ENCODE results near the gene NLN.

NLN gene

GRCh38 chr5:65809817-65810531 lies 88.0 kb downstream of the NLN start:
- peak; percentile 51 for DNase-seq

- DNase-seq = peak; percentile 43
Observed at GRCh38 chr5:65811004-65811403, 89.0 kb downstream of the NLN start.

- no peak for DNase-seq
Observed at GRCh38 chr5:65811885-65812284, 89.9 kb downstream of the NLN start.

GRCh38 chr5:65812648-65813047 lies 90.6 kb downstream of the NLN start:
- DNase-seq = no peak

GRCh38 chr5:65813174-65813573 lies 91.2 kb downstream of the NLN start:
- DNase-seq = no peak

- no peak for DNase-seq
Observed at GRCh38 chr5:65815161-65815560, 93.2 kb downstream of the NLN start.

- no peak for DNase-seq
Observed at GRCh38 chr5:65816729-65817128, 94.7 kb downstream of the NLN start.

GRCh38 chr5:65817931-65818330 lies 95.9 kb downstream of the NLN start:
- no peak for DNase-seq

GRCh38 chr5:65818592-65818991 lies 96.6 kb downstream of the NLN start:
- no peak for DNase-seq

GRCh38 chr5:65819215-65819904 lies 97.4 kb downstream of the NLN start:
- no peak for DNase-seq

- no peak for DNase-seq
Observed at GRCh38 chr5:65819905-65820240, 97.9 kb downstream of the NLN start.

- no peak for DNase-seq
Observed at GRCh38 chr5:65820373-65820772, 98.4 kb downstream of the NLN start.

GRCh38 chr5:65821966-65822365 lies 100.0 kb downstream of the NLN start:
- no peak for DNase-seq

- DNase-seq = no peak
Observed at GRCh38 chr5:65822710-65823109, 100.7 kb downstream of the NLN start.

GRCh38 chr5:65823204-65823603 lies 101.2 kb downstream of the NLN start:
- peak; percentile 51 for DNase-seq

GRCh38 chr5:65823845-65824445 lies 101.9 kb downstream of the NLN start:
- DNase-seq = no peak

GRCh38 chr5:65825408-65826328 lies 103.7 kb downstream of the NLN start:
- DNase-seq = no peak

GRCh38 chr5:65828022-65828896 lies 106.3 kb downstream of the NLN start:
- peak; percentile 82 for DNase-seq

- no peak for DNase-seq
Observed at GRCh38 chr5:65830856-65831255, 108.9 kb downstream of the NLN start.

GRCh38 chr5:65831276-65831675 lies 109.3 kb downstream of the NLN start:
- no peak for DNase-seq

- DNase-seq = no peak
Observed at GRCh38 chr5:65832152-65832551, 110.1 kb downstream of the NLN start.

All from fibroblast of skin of abdomen (primary cell).